PC-3 (cell line): Measurements from ENCODE around the gene ZC3H12A. TPM values are rescaled to one million over a fixed set of nuclear protein-coding genes. Genes with fewer than 3 reads are reported as not detected.

Source experiments
- ATAC-seq: fragments of 200-7000 bp; cut with Tn5 transposase; 2 replicates; pipeline ENCODE4 v1.9.1; 2020; ENCODE audit warnings: mild to moderate bottlenecking, moderate library complexity
- BruUV-seq: library from RNA; stranded (reverse); fragments of 400-500 nt; replicated peaks from 2 replicates; lab custom pipeline; 2021; lab: Mats Ljungman, UMichigan
- CTCF ChIA-PET: fragments of 300-600 bp; sonication (Branson Sonifier 250); formaldehyde crosslinking; loops from one replicate; lab custom pipeline; 2022; ENCODE audit warnings: antibody characterized with exemption; lab: Charles Lee
- POLR2A ChIA-PET: fragments of 300-600 bp; sonication (Branson Sonifier 250); formaldehyde crosslinking; loops from one replicate; lab custom pipeline; 2022; ENCODE audit warnings: antibody characterized with exemption; ENCODE audit not compliant: unreplicated experiment; lab: Charles Lee
- DNase-seq: peaks from one replicate; pipeline ENCODE4 v3.0.0-alpha.2; 2015
- H2AFZ ChIP-seq: fragments of 300-600 bp; sonication (generic); 2 replicates; pipeline ENCODE4 v1.6.0; 2016; ENCODE audit warnings: antibody characterized with exemption, low read length
- H3F3A ChIP-seq: fragments of 300-600 bp; sonication (generic); one replicate; pipeline ENCODE4 v1.6.0; 2017; ENCODE audit warnings: antibody characterized with exemption, low read length, control low read depth, mild to moderate bottlenecking; ENCODE audit not compliant: unreplicated experiment
- H3K27ac ChIP-seq: fragments of 300-600 bp; sonication (generic); 2 replicates; pipeline ENCODE4 v1.5.1; 2016; ENCODE audit warnings: mild to moderate bottlenecking, low read length
- H3K27me3 ChIP-seq: fragments of 300-600 bp; sonication (generic); 2 replicates; pipeline ENCODE4 v1.6.1; 2016; ENCODE audit warnings: low read length, mixed read lengths
- H3K36me3 ChIP-seq: fragments of 300-600 bp; sonication (generic); 2 replicates; pipeline ENCODE4 v1.6.1; 2016; ENCODE audit warnings: low read depth, mixed run types, low read length, mixed read lengths
- H3K4me1 ChIP-seq: fragments of 300-600 bp; sonication (generic); 2 replicates; pipeline ENCODE4 v1.5.1; 2016; ENCODE audit warnings: low read length; ENCODE audit not compliant: insufficient read depth
- H3K4me2 ChIP-seq: fragments of 300-600 bp; sonication (generic); 2 replicates; pipeline ENCODE4 v1.6.0; 2016; ENCODE audit warnings: low read length
- H3K4me3 ChIP-seq: fragments of 300-600 bp; sonication (generic); 2 replicates; pipeline ENCODE4 v1.5.1; 2016; ENCODE audit warnings: mild to moderate bottlenecking, low read length, mixed read lengths
- H3K79me2 ChIP-seq: fragments of 300-600 bp; sonication (generic); 2 replicates; pipeline ENCODE4 v1.6.1; 2017; ENCODE audit warnings: low read length, mixed read lengths
- H3K9ac ChIP-seq: fragments of 300-600 bp; sonication (generic); 2 replicates; pipeline ENCODE4 v1.6.0; 2016; ENCODE audit warnings: mild to moderate bottlenecking, low read length
- H3K9me2 ChIP-seq: fragments of 300-600 bp; sonication (generic); replicated peaks from 2 replicates; pipeline ENCODE4 v1.6.1; 2016; ENCODE audit warnings: mixed run types, low read length, mixed read lengths
- H3K9me3 ChIP-seq: fragments of 300-600 bp; sonication (generic); 2 replicates; pipeline ENCODE4 v1.6.1; 2016; ENCODE audit warnings: low read length, mixed read lengths
- H4K20me1 ChIP-seq: fragments of 300-600 bp; sonication (generic); 2 replicates; pipeline ENCODE4 v1.6.1; 2016; ENCODE audit warnings: low read length, mixed read lengths
- CTCF ChIP-seq: fragments of 300-600 bp; sonication (generic); conservative IDR thresholded peaks from 2 replicates; pipeline ENCODE4 v1.5.1; 2017; ENCODE audit warnings: antibody characterized with exemption, low read depth, mild to moderate bottlenecking, low read length
- EZH2 ChIP-seq: fragments of 300-600 bp; sonication (generic); IDR thresholded peaks from one replicate; pipeline ENCODE4 v1.6.1; 2017; ENCODE audit warnings: antibody characterized with exemption, mild to moderate bottlenecking, low read length; ENCODE audit not compliant: unreplicated experiment
- EZH2phosphoT487 ChIP-seq: fragments of 300-600 bp; sonication (generic); IDR thresholded peaks from 2 replicates; pipeline ENCODE4 v1.6.1; 2018; ENCODE audit warnings: mild to moderate bottlenecking, antibody characterized with exemption, low read length, borderline replicate concordance
- intact Hi-C: fragments of 100-400 bp; cut with micrococcal nuclease; formaldehyde crosslinking; loops from 2 replicates; pipeline ENCODE4 v1.9.0; 2023
- total RNA-seq: library from RNA; depleted of rRNA; stranded (reverse); fragments of >200 nt; gene quantifications from 2 replicates; pipeline ENCODE4 v1.2.3, GENCODE V29; 2014

Gene ZC3H12A
- total RNA-seq, 1 experiment from 2014 or later, result 45.3 TPM

- H3F3A ChIP-seq, result peaks cover 4% of the 10 kb centered on the region
- BruUV-seq, result no TSS peak
- peaks cover 38% of the 10 kb centered on the region for H3K79me2 ChIP-seq
- peak overlapping the region; percentile 76; the same call in 1 of the 2 replicates for H3K27ac ChIP-seq
- H3K27me3 ChIP-seq, result no peaks in the 10 kb centered on the region
- intact Hi-C loops, result loop anchor here (1.0 to 2.0 kb wide), 3 partner anchors 15 to 35 kb away; no protein-coding TSS in a partner anchor
- peaks cover 9% of the 10 kb centered on the region for H3K36me3 ChIP-seq
- peaks cover 19% of the 10 kb centered on the region for H3K4me1 ChIP-seq
- 0 out of 2 replicates have a peak, but pooled peaks cover 7% of the 10 kb centered on the region for H4K20me1 ChIP-seq
- DNase-seq (peak; percentile 32), ATAC-seq (peak; percentile 15)
- no peaks in the 10 kb centered on the region for H3K9me3 ChIP-seq
- peak overlapping the region; percentile 76 for H2AFZ ChIP-seq
- no peaks in the 10 kb centered on the region for H3K9me2 ChIP-seq
- TF ChIP-seq CTCF (no peak), EZH2phosphoT487 (no peak), EZH2 (no peak)
- CTCF ChIA-PET, result interaction anchor here (0.6 to 1.7 kb wide), 3 partner anchors 27 to 226 kb away, joined by 4 to 10 read pairs (median 4); partner anchors contain the start of gene SNIP1
- peak overlapping the region; percentile 93 for H3K4me2 ChIP-seq
- peak overlapping the region; percentile 79 for H3K4me3 ChIP-seq
- POLR2A ChIA-PET, result interaction anchor here (0.6 to 0.7 kb wide), 2 partner anchors 15 to 177 kb away, joined by 8 to 25 read pairs; a partner anchor contains a TSS
- peak overlapping the region; percentile 80 for H3K9ac ChIP-seq
Measured at GRCh38 chr1:37513795-37514349, 39.5 kb downstream of the ZC3H12A start.

- H3K9me2 ChIP-seq, result no peaks in the 10 kb centered on the region
- no peaks in the 10 kb centered on the region for H3F3A ChIP-seq
- intact Hi-C loops, result loop anchor here (2.0 kb wide), 2 partner anchors 20 to 36 kb away; no protein-coding TSS in a partner anchor
- no peak for TF ChIP-seq EZH2phosphoT487
- no peak for TF ChIP-seq EZH2
- TF ChIP-seq CTCF, result peak; percentile 71
- peaks cover 19% of the 10 kb centered on the region for H3K4me1 ChIP-seq
- no peaks in the 10 kb centered on the region for H3K9me3 ChIP-seq
- peaks cover 5% of the 10 kb centered on the region; the same call in 1 of the 2 replicates for H3K36me3 ChIP-seq
- BruUV-seq, result no TSS peak
- H3K9ac ChIP-seq, result peak within 1 kb of the TSS; percentile 80
- POLR2A ChIA-PET, result interaction anchor here (0.5 to 0.7 kb wide), 6 partner anchors 15 to 919 kb away, joined by 3 to 25 read pairs (median 6); a partner anchor contains a TSS
- peak within 1 kb of the TSS; percentile 79 for H3K4me3 ChIP-seq
- peak within 1 kb of the TSS; percentile 76 for H2AFZ ChIP-seq
- peak within 1 kb of the TSS; percentile 93 for H3K4me2 ChIP-seq
- no peaks in the 10 kb centered on the region for H3K27me3 ChIP-seq
- CTCF ChIA-PET, result interaction anchor here (0.6 to 1.7 kb wide), 5 partner anchors 15 to 225 kb away, joined by 3 to 10 read pairs (median 4); partner anchors contain the start of gene SNIP1
- peaks cover 35% of the 10 kb centered on the region for H3K79me2 ChIP-seq
- DNase-seq, result peak; percentile 88
- peak within 1 kb of the TSS; percentile 76 for H3K27ac ChIP-seq
- peak; percentile 94 for ATAC-seq
- 0 out of 2 replicates have a peak, but pooled peaks cover 5% of the 10 kb centered on the region for H4K20me1 ChIP-seq
Measured at GRCh38 chr1:37514350-37515184, 40.2 kb downstream of the ZC3H12A start, which contains the start of gene MEAF6. Gene MEAF6 (minus strand): TSS chr1:37514766. CDS start chr1:37514746, 20 bp downstream.
